GM10266 (cell line): Measurements from ENCODE around the gene CTSC.

Source experiments
- DNase-seq: peaks from one replicate; pipeline ENCODE4 v3.0.0; 2012; ENCODE audit errors: extremely low spot score
- TF ChIP-seq, protein P1 (sequence below): IDR thresholded peaks from 2 replicates; pipeline ENCODE4 v1.5.1; 2012; ENCODE audit warnings: mild to moderate bottlenecking, low read depth; ENCODE audit not compliant: control insufficient read depth, insufficient read depth; ENCODE audit errors: missing control alignments

Gene CTSC

GRCh38 chr11:88377646-88378045 lies 40.1 kb upstream of the CTSC start:
- TF ChIP-seq, protein P1, sequence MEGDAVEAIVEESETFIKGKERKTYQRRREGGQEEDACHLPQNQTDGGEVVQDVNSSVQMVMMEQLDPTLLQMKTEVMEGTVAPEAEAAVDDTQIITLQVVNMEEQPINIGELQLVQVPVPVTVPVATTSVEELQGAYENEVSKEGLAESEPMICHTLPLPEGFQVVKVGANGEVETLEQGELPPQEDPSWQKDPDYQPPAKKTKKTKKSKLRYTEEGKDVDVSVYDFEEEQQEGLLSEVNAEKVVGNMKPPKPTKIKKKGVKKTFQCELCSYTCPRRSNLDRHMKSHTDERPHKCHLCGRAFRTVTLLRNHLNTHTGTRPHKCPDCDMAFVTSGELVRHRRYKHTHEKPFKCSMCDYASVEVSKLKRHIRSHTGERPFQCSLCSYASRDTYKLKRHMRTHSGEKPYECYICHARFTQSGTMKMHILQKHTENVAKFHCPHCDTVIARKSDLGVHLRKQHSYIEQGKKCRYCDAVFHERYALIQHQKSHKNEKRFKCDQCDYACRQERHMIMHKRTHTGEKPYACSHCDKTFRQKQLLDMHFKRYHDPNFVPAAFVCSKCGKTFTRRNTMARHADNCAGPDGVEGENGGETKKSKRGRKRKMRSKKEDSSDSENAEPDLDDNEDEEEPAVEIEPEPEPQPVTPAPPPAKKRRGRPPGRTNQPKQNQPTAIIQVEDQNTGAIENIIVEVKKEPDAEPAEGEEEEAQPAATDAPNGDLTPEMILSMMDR, result no peak
- no peak for DNase-seq

GRCh38 chr11:88377144-88377543 lies 39.6 kb upstream of the CTSC start:
- no peak for DNase-seq
- TF ChIP-seq, protein P1, result no peak

GRCh38 chr11:88375927-88376470 lies 38.5 kb upstream of the CTSC start:
- DNase-seq, result no peak
- TF ChIP-seq, protein P1, result no peak

- TF ChIP-seq, protein P1, result no peak
- no peak for DNase-seq
These were observed 33.2 kb upstream of the CTSC start for GRCh38 chr11:88370782-88371181.

GRCh38 chr11:88367310-88367709 lies 29.8 kb upstream of the CTSC start:
- TF ChIP-seq, protein P1, result no peak
- no peak for DNase-seq

- TF ChIP-seq, protein P1, result no peak
- DNase-seq, result no peak
These were observed 26.1 kb upstream of the CTSC start for GRCh38 chr11:88363648-88364065.

- TF ChIP-seq, protein P1, result no peak
- no peak for DNase-seq
These were observed 25.5 kb upstream of the CTSC start for GRCh38 chr11:88363004-88363403.
